ENCODE measurements around the gene USP5.

- TF ChIP-seq, protein P1, sequence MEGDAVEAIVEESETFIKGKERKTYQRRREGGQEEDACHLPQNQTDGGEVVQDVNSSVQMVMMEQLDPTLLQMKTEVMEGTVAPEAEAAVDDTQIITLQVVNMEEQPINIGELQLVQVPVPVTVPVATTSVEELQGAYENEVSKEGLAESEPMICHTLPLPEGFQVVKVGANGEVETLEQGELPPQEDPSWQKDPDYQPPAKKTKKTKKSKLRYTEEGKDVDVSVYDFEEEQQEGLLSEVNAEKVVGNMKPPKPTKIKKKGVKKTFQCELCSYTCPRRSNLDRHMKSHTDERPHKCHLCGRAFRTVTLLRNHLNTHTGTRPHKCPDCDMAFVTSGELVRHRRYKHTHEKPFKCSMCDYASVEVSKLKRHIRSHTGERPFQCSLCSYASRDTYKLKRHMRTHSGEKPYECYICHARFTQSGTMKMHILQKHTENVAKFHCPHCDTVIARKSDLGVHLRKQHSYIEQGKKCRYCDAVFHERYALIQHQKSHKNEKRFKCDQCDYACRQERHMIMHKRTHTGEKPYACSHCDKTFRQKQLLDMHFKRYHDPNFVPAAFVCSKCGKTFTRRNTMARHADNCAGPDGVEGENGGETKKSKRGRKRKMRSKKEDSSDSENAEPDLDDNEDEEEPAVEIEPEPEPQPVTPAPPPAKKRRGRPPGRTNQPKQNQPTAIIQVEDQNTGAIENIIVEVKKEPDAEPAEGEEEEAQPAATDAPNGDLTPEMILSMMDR (IDR thresholded peaks at IDR 0.05; ENCODE audit: poor library complexity, severe bottlenecking), result peak; percentile 11
- TF ChIP-seq, protein P2, sequence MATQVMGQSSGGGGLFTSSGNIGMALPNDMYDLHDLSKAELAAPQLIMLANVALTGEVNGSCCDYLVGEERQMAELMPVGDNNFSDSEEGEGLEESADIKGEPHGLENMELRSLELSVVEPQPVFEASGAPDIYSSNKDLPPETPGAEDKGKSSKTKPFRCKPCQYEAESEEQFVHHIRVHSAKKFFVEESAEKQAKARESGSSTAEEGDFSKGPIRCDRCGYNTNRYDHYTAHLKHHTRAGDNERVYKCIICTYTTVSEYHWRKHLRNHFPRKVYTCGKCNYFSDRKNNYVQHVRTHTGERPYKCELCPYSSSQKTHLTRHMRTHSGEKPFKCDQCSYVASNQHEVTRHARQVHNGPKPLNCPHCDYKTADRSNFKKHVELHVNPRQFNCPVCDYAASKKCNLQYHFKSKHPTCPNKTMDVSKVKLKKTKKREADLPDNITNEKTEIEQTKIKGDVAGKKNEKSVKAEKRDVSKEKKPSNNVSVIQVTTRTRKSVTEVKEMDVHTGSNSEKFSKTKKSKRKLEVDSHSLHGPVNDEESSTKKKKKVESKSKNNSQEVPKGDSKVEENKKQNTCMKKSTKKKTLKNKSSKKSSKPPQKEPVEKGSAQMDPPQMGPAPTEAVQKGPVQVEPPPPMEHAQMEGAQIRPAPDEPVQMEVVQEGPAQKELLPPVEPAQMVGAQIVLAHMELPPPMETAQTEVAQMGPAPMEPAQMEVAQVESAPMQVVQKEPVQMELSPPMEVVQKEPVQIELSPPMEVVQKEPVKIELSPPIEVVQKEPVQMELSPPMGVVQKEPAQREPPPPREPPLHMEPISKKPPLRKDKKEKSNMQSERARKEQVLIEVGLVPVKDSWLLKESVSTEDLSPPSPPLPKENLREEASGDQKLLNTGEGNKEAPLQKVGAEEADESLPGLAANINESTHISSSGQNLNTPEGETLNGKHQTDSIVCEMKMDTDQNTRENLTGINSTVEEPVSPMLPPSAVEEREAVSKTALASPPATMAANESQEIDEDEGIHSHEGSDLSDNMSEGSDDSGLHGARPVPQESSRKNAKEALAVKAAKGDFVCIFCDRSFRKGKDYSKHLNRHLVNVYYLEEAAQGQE (IDR thresholded peaks at IDR 0.05; ENCODE audit: borderline replicate concordance), result no peak
Observed at GRCh38 chr12:6821591-6822425, 30.1 kb upstream of the USP5 start, which contains the start of gene GPR162.
